Measurements from ENCODE around the gene GTF3C5.
"Not testable (repeated sequence)": the region's sequence is repeated elsewhere in the genome, so short reads cannot be mapped to it uniquely, and the experiment has no call there.

GTF3C5 gene

DNA sequence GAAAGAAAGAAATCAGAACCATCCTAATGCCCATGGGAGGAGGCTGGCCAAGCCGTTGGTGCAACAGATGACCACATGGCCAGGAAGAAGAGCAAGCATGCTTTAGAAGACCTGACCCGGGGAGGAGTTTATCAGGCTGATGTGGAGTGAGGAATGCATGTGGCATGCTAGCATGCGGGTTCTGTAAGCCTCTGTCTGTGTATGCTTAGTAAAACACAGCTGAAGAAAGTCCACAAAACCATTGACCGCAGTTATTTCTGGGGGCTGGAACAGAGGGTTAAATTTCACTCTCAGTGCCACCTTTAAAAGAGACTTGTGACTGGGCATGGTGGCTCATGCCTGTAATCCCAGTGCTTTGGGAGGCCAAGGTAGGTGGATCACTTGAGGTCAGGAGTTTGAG is 33.2 kb upstream of the GTF3C5 start:
- DNase-seq: no peak

DNA sequence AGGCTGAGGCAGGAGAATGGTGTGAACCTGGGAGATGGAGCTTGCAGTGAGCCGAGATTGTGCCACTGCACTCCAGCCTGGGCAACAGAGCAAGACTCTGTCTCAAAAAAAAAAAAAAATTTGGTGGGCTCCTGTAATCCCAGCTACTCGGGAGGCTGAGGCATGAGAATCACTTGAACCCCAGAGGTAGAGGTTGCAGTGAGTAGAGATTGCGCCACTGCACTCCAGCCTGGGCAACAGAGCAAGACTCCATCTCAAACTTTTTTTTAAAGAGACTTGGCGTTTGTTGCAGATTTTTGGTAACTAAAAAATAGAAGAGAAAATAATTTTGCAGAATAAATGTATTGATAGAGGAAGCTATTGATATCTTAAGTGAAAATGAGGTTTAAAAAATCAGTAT is 32.6 kb upstream of the GTF3C5 start:
- DNase-seq: not testable (repeated sequence)

DNA sequence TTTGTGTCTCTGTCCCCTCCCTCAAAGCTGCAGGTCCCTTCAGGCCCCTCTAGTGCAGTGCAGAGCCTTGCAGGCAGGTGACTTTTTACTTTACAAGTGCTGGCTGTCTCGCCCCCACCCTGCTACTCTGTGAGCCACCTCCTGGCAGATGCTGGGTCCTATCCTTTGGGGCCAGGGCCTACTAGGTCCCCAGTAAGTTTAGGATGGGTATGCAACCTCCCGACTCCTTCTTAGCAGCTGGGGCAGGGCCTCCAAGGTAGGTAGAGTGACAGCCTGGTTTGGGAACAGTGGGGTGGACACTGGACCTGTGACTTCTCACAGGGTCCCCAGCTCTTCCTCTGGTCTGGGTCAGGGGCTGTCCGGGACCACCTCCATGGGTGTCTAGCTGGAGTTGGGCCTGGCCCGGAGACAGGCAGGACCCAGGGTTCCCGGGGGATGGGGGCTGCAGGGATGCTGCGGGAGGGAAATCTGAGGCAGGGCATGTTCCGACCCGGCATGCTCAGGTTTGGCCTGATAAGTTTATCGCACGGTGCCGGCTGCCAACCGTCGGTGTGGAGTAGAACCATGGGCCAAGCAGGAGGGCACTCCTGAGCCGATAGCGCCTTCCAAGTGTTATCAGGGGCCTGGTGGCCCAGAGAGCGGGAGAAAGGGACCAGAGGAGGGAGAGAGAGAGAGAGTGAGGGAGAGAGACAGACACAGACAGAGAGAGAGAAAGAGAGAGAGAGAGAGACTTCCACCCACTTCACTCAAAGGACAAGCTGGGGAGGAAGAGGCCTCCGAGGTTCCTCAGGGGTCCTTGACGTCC is 31.8 kb upstream of the GTF3C5 start:
- no peak for DNase-seq

DNA sequence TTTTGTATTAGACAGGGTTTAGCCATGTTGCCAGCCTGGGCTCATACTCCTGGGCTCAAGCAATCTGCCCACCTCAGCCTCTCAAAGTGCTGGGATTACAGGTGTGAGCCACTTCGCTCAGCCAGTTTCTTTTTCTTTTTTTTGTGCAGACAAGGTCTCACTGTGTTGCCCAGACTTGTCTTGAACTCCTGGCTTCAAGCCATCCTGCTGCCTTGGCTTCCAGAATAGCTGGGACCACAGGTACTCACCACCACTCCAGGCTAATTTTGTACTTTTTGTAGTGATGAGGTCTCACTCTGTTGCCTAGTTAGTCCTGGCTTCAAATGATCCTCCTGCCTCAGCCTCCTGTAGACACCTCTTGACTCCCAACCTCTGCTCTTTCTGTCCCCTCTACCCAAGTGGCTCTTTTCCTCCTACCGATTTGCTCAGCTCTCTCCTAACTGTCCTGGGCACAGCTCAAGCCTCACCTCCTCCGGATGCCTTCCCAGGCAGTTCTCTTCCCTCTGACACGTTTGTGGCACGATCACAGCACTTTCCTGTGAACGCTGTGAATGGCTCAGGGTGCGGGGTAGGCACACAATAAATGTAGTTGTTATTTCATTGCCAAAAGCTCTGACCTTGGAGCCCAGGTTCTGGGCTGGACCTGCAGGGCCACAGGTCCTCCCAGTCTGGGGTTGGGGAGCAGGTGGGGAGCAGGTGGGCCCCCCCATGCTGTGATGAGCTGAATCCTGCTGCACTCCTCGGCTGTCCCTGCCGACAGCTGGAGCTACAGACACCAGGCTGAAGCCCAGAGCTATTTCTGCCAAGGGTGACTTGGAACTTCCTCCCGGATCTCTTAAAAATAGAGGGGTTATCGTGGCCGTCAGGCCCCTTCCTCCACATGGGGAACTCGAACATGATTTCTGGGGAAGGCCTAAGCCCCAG is 28.4 kb upstream of the GTF3C5 start:
- DNase-seq: no peak

DNA sequence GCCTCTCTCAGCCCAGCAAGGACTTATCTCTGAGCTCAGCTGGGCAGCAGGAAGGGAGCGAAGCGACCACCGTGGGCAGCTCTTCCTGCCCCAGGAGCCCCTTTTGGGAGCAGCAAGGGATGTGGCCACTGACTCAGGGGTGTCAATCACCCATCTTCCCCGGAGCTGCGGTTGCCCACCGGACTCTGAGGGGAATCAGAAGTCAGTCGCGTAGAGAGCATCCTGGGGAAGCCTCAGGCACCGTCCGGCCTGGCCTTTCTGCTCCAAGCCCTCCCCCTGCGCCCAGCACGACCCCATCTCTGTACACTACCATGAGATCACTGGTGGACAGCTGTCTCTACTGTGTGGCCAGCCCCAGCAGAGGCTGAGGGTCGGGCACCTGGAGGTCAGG is 27.7 kb upstream of the GTF3C5 start:
- DNase-seq: peak; percentile 99

DNA sequence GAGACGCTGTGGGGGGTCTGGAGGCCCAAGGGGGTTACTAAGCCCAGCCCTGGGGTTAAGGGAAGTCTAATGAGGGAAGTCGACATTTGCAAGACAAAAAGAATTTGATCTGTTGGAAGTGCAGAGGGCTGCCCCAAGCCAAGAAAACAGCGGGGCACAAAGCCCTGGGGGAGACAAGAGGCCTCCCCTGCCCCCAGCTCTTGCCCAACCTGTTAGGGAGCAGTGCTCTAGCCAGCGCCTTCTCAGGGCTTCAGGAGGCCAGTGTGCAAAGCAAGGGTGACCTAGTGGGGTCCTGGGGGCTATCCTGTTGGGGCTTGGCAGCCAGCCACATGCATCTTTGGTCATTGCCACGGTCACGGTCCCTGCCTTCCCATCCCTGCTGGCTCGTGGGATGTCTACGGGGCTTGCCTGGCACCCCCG is 27.1 kb upstream of the GTF3C5 start:
- DNase-seq: no peak

DNA sequence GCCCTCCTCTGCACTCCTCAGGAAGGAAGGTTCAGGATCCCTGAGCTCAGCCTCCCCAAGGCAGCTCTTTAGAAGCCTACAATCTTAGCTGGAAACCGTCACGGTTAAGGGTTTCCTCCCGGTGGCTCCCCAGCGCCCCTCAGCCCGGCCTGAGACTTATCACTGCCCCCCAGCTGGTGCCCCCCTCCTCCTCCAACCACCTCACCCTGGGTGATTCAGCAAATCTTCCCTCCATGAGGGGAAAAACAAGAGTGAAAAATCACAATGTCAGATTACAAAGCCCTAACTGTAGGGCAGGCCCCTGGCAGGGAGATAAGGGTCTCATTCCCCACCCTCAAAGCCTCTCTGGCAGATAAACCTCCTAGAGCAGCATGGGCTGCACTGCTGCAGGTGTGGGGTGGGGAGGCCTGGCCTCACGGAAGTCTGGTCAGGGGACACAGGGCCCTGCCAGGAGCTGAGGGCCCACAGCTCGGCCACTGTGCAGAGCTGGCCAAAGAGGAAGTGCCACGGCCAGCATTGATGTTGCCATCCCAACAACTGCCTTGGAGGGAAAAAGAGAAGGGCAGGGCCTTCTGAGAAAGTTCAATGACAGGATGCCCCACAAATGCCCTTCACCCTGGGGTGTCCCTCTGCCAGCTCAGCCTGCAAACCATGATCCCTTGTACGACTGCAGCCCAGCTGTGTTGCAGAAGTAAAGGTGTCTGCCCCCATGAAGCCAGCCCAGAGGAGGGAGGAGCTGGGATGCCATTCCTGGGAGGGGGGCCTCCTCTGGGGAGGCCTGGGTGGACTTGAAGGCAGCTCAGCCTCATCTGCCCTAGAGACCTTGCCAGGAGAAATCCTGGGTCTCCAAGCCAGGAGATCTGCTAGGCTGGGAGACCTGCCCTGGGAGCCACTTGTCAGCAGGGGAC is 26.5 kb upstream of the GTF3C5 start:
- peak; percentile 95 for DNase-seq

DNA sequence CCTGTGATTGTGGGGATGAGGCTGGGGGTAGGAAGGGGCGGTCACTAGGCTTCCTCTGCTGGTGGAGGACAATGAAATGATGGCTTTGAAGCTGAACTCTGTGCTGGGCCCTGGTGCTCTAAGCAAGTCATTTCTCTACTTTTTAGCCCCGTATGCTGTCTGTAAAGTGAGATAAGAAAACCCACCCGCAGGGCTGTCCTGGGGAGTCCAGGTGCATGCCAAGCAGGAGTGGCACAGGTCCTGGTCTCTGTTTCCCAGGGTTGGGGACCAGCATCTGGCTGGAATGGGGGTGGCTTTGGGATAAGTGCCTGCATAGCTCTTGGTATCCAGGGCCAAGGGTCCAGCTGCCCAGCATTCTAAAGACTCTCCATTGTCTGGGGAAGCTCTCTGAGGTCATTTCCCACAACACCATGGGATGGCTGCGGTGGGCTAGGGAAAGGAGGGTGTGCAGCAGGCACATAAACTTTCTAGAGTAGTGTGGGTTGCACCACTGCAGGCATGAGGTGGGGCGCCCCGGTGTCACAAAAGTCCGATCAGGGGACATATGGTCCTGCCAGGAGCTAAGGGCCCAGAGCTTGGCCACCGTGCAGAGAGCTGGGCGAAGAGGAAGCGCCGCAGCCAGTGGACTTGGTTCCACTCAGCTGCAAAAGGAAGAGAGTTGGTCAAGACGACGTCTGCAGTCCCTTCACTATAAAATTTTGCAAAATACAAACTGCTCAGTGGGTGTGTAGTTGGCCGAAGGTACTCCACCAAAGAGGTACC is 25.6 kb upstream of the GTF3C5 start:
- DNase-seq: no peak

DNA sequence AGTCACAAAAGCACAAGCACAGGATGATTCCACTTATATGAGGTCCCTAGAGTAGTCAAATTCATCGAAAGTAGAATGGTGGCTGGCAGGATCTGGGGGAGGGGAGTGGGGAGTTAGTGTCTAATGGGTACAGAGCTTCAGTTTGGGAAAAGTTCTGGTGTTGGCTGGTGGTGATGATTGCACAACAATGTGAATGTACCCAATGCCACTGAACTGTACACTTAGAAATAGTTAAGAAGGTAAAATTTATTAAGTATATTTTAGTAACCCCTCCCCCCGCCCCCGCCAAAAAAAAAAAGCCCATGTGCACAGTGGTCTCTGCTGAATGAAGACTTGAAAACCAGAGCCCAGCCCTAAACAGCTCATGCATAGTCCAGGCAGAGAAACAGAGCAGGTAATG is 24.8 kb upstream of the GTF3C5 start:
- no peak for DNase-seq

DNA sequence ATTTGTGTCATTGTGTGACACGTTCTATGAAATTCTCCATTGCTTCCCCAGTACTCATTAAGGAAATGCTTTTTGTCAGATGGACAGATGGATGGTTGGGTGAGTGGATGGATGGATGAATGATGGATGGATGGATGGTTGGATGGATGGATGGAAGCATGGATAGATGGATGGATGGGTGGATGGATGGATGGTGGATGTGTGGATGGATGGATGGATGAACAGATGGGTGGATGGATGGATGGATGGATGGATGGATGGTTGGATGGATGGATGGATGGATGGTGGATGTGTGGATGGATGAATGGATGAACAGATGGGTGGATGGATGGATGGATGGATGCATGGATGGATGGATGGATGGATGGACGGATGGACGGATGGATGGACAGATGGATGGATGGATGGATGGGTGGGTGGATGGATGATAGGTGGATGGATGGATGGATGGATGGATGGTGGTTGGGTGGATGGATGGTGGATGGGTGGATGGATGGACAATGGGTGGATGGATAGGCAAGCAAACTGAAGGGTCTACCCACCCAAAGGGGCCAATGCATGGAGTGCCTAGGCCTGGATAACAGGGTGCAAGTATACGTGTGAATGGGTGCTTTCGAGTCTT is 24.0 kb upstream of the GTF3C5 start:
- no peak for DNase-seq

DNA sequence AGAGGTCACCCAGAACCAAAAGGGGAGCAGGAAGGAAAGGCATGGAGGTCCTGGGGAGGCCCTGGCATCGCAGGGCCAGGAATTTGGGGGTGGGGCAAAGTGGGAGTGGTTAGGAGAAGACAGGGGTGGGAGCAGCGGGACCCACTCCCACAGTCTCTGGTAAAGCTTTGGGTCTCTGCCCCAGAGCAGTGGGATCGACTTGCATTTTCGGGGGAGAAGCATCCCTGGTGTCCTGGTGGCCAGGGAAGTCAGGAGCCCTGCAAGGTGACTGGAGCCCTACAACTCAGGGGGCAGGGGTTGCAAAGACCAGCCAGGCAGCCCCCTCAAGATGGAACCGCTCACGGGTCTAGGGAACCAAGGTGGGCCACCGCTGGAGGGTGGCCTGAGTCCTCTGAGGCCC is 22.4 kb upstream of the GTF3C5 start:
- DNase-seq: no peak

DNA sequence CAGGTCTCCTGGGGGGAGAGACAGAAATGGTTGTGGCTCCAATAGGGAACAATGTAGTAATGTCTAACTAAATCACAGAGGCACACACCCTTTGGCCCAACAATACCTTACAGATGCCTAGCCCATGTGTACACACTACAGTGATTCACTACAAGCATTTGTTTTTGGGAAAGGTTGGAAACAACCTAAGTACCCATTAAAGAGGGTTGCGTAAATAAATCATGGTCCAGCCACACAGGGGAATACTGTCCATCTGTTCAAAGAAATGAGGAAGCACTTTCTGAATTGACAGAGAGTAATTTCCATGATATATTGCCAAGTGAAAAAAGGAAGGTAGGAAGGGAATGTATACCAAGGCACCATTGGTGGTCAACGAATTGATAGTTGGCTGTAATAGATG is 22.0 kb upstream of the GTF3C5 start:
- DNase-seq: no peak

DNA sequence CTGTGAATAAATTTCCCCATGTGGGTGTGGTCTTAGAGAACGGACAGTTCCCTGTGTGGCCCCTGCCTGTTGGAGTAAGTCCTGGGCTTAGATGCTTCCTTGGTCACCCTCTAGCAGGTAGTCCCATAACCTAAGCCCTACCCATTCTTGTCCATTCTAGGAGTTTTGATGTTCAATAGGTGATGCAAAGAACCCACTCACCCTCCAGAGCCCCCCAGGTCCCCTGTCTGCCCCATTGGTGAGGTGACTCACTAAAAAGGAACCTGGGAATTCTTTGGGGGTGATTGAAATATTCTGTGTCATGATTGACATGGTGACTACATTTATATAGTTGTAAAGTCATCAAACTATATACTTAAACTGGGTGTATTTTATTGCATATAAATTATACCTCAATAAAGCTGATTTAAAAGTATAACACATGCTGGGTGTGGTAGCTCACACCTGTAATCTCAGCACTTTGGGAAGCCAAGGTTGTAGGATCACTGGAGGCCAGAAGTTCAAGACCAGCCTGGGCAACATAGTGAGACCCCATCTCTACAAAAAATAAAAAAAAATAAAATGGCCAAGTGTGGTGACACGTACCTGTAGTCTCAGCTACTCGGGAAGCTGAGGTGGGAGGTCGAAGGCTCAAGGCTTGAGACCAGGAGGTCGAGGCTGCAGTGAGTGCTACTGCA is 20.8 kb upstream of the GTF3C5 start:
- no peak for DNase-seq

DNA sequence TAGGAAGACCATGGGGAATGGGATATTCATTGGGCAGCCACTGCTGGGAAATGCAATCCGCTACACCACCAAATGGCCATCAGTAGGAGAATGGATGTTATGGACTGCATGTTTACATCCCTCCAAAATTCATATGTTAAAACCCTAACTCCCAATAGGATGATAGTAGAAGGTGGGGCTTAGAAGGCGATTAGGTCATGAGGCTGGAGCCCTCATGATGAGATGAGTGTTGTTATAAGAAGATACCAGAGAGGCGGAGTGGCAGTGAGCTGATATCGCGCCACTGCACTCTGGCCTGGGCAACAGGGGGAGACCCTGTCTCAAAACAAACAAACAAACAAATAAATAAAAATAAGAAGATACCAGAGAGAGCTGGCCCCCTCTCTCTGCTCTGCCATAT is 16.1 kb upstream of the GTF3C5 start:
- DNase-seq: no peak

DNA sequence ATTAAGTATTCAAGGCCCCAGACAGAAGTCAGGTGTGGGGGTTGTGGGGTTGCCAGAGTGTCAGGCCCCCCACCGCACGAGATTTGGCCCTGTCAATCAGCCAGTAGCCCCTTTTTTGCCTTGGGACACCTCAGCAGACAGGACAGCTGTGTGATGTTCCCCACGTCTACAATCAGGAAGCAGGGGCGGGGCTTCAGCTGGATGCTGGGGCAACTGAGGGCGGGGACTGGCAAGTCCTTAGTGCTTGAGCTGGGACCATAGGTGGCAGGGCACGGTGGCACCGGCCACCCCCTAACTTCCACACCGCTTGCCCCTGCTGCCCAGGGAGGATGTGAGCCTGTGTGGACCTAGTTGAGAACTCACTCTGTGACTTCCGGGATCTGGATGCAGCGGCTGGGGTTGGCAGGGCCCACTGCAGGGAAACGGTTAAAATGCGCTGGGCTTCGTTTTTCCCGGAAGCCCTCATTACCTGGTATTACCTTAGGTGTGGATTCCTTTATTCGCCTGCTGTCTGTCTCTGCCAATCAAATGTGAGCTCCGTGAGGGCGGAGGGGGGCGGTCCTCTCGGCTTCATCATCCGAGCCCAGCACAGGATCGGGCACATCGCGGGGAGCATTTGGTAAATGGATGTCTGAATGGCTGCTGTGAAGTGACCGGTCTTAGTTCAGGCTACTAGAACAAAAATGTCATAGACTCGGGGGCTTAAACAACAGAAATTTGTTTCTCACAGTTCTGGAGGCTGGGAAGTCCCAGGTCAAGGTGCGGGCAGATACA is 7.5 kb upstream of the GTF3C5 start:
- peak; percentile 21 for DNase-seq

DNA sequence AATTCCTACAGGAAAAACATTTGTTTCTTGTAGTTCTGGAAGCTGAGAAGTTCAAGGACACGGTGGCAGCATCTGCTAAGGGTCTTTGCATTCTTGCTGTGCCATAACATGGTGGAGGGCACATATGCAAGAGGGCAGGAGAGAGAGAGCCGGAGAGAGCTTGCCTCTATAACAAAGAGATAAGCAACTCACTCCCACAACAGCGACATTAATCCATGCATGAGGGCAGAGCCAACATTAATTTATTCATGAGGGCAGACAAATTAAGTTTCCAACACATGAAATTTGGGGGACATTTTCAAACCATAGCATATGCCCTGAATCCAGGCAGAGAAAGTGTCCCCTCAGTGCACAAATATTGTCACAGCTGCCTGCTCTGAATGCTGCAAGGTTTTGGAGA is 4.4 kb upstream of the GTF3C5 start:
- no peak for DNase-seq

DNA sequence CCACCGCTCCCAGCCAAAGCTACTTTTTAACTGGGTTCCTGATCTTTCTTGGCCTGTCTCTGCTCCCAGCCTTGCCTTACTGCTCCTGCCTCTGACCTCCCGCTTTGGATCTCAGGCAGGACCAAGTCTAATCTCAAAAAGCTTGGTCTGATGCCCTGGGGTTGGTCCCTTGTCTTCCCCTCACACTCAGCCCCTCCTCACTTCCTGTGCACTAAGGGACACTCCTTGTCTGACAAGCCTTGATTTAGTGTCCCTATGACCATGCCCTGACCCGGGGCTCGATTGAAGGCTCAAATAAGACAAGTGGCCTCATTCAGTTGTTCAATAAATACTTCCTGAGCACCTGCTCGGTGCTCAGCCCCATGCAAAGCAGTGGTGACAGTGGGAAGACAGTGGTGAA is 3.7 kb upstream of the GTF3C5 start:
- no peak for DNase-seq

DNA sequence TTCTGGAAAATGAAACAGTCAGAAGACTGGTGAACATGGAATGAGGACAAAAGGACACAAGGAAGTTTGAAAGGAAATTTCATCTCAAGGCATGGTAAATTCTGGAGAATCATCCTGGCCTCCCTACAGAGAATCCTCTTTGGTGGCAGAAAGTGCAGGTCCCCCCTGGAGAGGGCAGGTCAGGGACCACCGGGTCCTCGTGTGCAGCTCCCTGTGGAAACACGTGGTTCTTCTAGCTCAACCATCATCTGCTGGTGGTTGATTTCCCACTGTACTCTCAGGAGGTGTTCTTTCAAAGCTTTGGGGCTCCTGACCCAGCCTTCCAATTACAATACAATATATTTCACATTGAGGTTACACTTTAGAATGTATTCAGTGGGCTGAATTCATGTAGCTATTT is 2.6 kb upstream of the GTF3C5 start:
- no peak for DNase-seq

DNA sequence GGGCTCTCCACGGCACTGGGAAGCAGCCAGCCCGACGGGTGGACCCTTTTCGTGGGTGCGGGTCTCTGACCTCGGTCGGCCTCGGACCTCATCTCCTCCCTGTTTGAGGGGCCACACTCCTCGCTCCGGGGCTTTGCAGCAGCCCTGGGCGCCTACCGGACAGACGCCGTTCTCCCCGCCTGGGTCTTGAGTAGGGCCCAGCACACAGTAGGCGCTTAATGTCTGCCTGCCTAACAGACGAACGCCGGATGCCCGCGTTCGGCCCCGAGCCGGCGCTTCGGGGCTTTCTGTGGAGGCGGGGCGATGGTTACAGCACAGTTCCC is 842 bp upstream of the GTF3C5 start:
- no peak for DNase-seq

DNA sequence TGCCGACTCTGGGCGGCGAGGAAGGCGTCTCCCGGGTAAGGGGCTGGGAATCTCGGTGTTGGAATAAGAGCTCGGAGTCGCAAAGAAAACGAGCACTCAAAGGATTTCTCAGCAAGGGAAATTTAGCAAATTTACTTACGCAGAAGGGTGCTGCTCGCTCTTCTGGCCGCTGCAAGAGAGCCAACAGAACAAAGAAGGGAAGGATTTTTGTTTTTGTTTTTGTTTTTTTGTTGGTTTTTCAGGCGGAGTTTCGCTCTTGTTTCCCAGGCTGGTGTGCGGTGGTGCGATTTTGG is 279 bp downstream of the GTF3C5 start:
- DNase-seq: no peak

DNA sequence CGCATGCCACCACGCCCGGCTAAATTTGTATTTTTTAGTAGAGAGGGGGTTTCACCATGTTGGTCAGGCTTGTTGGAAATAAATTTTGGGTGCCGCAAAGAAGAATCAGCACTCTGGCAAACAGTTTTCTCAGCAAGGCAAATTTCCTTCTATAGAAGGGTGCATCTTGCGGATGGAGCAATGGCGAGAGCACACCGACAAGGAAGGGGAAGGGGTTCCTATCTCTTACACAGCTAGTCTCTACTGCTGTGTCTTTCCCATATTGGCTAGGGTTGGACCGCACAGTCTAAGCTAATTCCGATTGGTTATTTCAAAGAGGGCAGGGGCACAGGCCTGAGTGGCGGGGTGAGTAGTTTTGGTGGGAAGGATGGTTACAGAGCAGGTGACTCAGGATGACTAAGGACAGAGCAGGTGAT is 707 bp downstream of the GTF3C5 start:
- peak; percentile 50 for DNase-seq
